ENCODE data around the gene GBF1.

- TF ChIP-seq CTCF (IDR thresholded peaks at IDR 0.05) (no peak), POLR2A (IDR thresholded peaks at IDR 0.05) (no peak)
These were observed 15.9 kb downstream of the GBF1 start for GRCh38 chr10:102261196-102261595.

Measured in body of pancreas (tissue), 4 donors.